Natural killer cell (primary cell): ENCODE data around the gene IFNA8. TPM values are rescaled to one million over a fixed set of nuclear protein-coding genes. Genes with fewer than 3 reads are reported as not detected.
"Not testable (repeated sequence)": the region's sequence is repeated elsewhere in the genome, so short reads cannot be mapped to it uniquely, and the experiment has no call there.

Source experiments
- ATAC-seq, 3 donors: fragments of 150-1000 bp in 2 of 3; fragments of 200-7000 bp in 1 of 3; cut with Tn5 transposase; 1 replicate in 1 of 3; 2 replicates in 2 of 3; pipeline ENCODE4 v1.10.0; 2021; ENCODE audit warnings: mild to moderate bottlenecking in 2 of 3, moderate library complexity in 2 of 3
- DNase-seq, 2 donors: peaks; one replicate each; pipeline versions ENCODE4 v3.0.0 to v3.0.0-alpha.2; 2013 to 2021; ENCODE audit warnings: mixed read lengths in 1 of 2
- H3K27ac ChIP-seq: one replicate; pipeline ENCODE4 v1.5.1; 2013; ENCODE audit warnings: mild to moderate bottlenecking, low read length
- H3K27me3 ChIP-seq: one replicate; pipeline ENCODE4 v1.6.1; 2013; ENCODE audit warnings: low read length; ENCODE audit not compliant: control insufficient read depth, insufficient read depth
- H3K36me3 ChIP-seq: one replicate; pipeline ENCODE4 v1.6.1; 2013; ENCODE audit warnings: low read length; ENCODE audit not compliant: control insufficient read depth, insufficient read depth
- H3K4me1 ChIP-seq: one replicate; pipeline ENCODE4 v1.6.1; 2013; ENCODE audit warnings: low read length; ENCODE audit not compliant: control insufficient read depth, insufficient read depth
- H3K4me3 ChIP-seq: one replicate; pipeline ENCODE4 v1.5.1; 2013; ENCODE audit warnings: low read length
- H3K9me3 ChIP-seq: one replicate; pipeline ENCODE4 v1.6.1; 2013; ENCODE audit warnings: low read length; ENCODE audit not compliant: control insufficient read depth, insufficient read depth
- H3K27ac Mint-ChIP-seq, 2 donors: one replicate each; pipeline ENCODE4 v1.8.0; 2022; ENCODE audit warnings: mild to moderate bottlenecking in 2 of 2, mixed read lengths in 2 of 2, moderate library complexity in 1 of 2
- H3K27me3 Mint-ChIP-seq, 2 donors: one replicate each; pipeline ENCODE4 v1.8.0; 2022; ENCODE audit warnings: low read depth in 2 of 2, mixed read lengths in 2 of 2
- H3K36me3 Mint-ChIP-seq: one replicate; pipeline ENCODE4 v1.8.0; 2022; ENCODE audit warnings: mixed read lengths
- H3K4me1 Mint-ChIP-seq, 2 donors: one replicate each; pipeline ENCODE4 v1.8.0; 2022; ENCODE audit warnings: mixed read lengths in 2 of 2
- H3K4me3 Mint-ChIP-seq: one replicate; pipeline ENCODE4 v1.8.0; 2022; ENCODE audit warnings: mild to moderate bottlenecking, moderate library complexity, mixed read lengths
- H3K9me3 Mint-ChIP-seq, 2 donors: one replicate each; pipeline ENCODE4 v1.8.0; 2022; ENCODE audit warnings: mixed read lengths in 2 of 2
- CTCF ChIP-seq: fragments of 200-600 bp; IDR thresholded peaks from one replicate; pipeline ENCODE4 v1.8.0; 2022; ENCODE audit warnings: antibody characterized with exemption
- WGBS: methylation state at CpG from one replicate; pipeline ENCODE4 v1.1.7; 2013; ENCODE audit warnings: missing lambda C conversion rate; ENCODE audit not compliant: insufficient coverage; 5-methylcytosine and 5-hydroxymethylcytosine counted together
- intact Hi-C: fragments of 100-400 bp; cut with micrococcal nuclease; formaldehyde crosslinking; loops from one replicate; pipeline ENCODE4 v1.14.2; 2022
- total RNA-seq, 4 donors: library from RNA; stranded (reverse); fragments of 120-200 nt in 1 of 4; gene quantifications; one replicate each; pipeline versions ENCODE4 v1.2.3 to v1.2.4, GENCODE V29; 2013 to 2022

IFNA8 gene
- total RNA-seq, result not detected
- total RNA-seq (2013), result not detected

- no peak within 1 kb of the TSS for H3K4me3 ChIP-seq
- H3K27me3 ChIP-seq, result peaks cover 6% of the 10 kb centered on the region
- Mint-ChIP-seq H3K27me3 (peaks cover 21 to 48% of the 10 kb centered on the region in 2 donors), H3K27ac (no peak within 1 kb of the TSS), H3K4me3 (no peak within 1 kb of the TSS), H3K36me3 (no peaks in the 10 kb centered on the region), H3K9me3 (no peaks in the 10 kb centered on the region), H3K4me1 (no peaks in the 10 kb centered on the region)
- intact Hi-C loops, result no loop called here
- WGBS, result 75% methylated on average over 1 of the region's 1 CpG
- ATAC-seq, result no peak
- no peak for TF ChIP-seq CTCF
- no peak within 1 kb of the TSS for H3K27ac ChIP-seq
- H3K4me1 ChIP-seq, result no peaks in the 10 kb centered on the region
- no peaks in the 10 kb centered on the region for H3K36me3 ChIP-seq
- no peak for DNase-seq
- H3K9me3 ChIP-seq, result no peaks in the 10 kb centered on the region
Observed at GRCh38 chr9:21408817-21409216, at the start of gene IFNA8. Gene IFNA8 (plus strand): TSS chr9:21409117. CDS start chr9:21409177, 60 bp downstream.

GRCh38 chr9:21362287-21362686, 46.6 kb upstream of the IFNA8 start:
- H3K9me3 Mint-ChIP-seq, result no peaks in the 10 kb centered on the region
- no peak for ATAC-seq
- peaks cover 15 to 27% of the 10 kb centered on the region in 2 donors for H3K27me3 Mint-ChIP-seq
- Histone ChIP-seq H3K27me3 (peaks cover 4% of the 10 kb centered on the region), H3K36me3 (no peaks in the 10 kb centered on the region), H3K4me1 (peaks cover 7% of the 10 kb centered on the region), H3K9me3 (no peaks in the 10 kb centered on the region), H3K4me3 (no peak overlapping the region), H3K27ac (no peak overlapping the region)
- no peaks in the 10 kb centered on the region for H3K36me3 Mint-ChIP-seq
- intact Hi-C loops, result no loop called here
- no peak overlapping the region for H3K4me3 Mint-ChIP-seq
- TF ChIP-seq CTCF, result no peak
- no peak overlapping the region for H3K27ac Mint-ChIP-seq
- no peak for DNase-seq
- WGBS, result 97% methylated on average over 3 of the region's 8 CpGs
- H3K4me1 Mint-ChIP-seq, result peaks cover 9 to 14% of the 10 kb centered on the region in 2 donors

- ATAC-seq, H3K27me3 ChIP-seq, DNase-seq, H3K27ac Mint-ChIP-seq, H3K27ac ChIP-seq, intact Hi-C loops, H3K36me3 Mint-ChIP-seq, H3K4me3 Mint-ChIP-seq, H3K9me3 Mint-ChIP-seq, H3K4me1 Mint-ChIP-seq, H3K4me1 ChIP-seq, H3K9me3 ChIP-seq, H3K36me3 ChIP-seq, H3K4me3 ChIP-seq: not testable (repeated sequence)
- WGBS, result no CpG with 5 or more reads among the region's 2 CpGs
- peaks cover 22 to 42% of the 10 kb centered on the region in 2 donors for H3K27me3 Mint-ChIP-seq
Observed at GRCh38 chr9:21367169-21367568, 41.7 kb upstream of the IFNA8 start.

GRCh38 chr9:21367957-21368356, 41.0 kb upstream of the IFNA8 start, which contains the start of gene IFNA13:
Gene IFNA13 (minus strand): TSS chr9:21368057. CDS start chr9:21368010, 47 bp downstream.
- intact Hi-C loops, result no loop called here
- Mint-ChIP-seq H3K9me3 (no peaks in the 10 kb centered on the region), H3K4me1 (no peaks in the 10 kb centered on the region), H3K4me3 (no peak within 1 kb of the TSS), H3K27me3 (peaks cover 24 to 45% of the 10 kb centered on the region in 2 donors), H3K36me3 (no peaks in the 10 kb centered on the region), H3K27ac (no peak within 1 kb of the TSS)
- no peaks in the 10 kb centered on the region for H3K36me3 ChIP-seq
- 94% methylated on average over 2 of the region's 3 CpGs for WGBS
- H3K27me3 ChIP-seq, result peaks cover 7% of the 10 kb centered on the region
- H3K27ac ChIP-seq, result no peak within 1 kb of the TSS
- H3K4me1 ChIP-seq, result no peaks in the 10 kb centered on the region
- TF ChIP-seq CTCF, result no peak
- H3K9me3 ChIP-seq, result no peaks in the 10 kb centered on the region
- DNase-seq (no peak), ATAC-seq (no peak)
- H3K4me3 ChIP-seq, result no peak within 1 kb of the TSS

GRCh38 chr9:21371467-21371866, 37.5 kb upstream of the IFNA8 start:
- H3K27me3 ChIP-seq, H3K36me3 Mint-ChIP-seq, DNase-seq, H3K4me3 Mint-ChIP-seq, ATAC-seq, H3K36me3 ChIP-seq, H3K9me3 ChIP-seq, H3K4me3 ChIP-seq, H3K4me1 Mint-ChIP-seq, H3K4me1 ChIP-seq, H3K27ac Mint-ChIP-seq, H3K27ac ChIP-seq, H3K9me3 Mint-ChIP-seq, intact Hi-C loops: not testable (repeated sequence)
- 89% methylated on average over 1 of the region's 4 CpGs for WGBS
- peaks cover 25 to 35% of the 10 kb centered on the region in 2 donors for H3K27me3 Mint-ChIP-seq
